ENCODE measurements around the gene CPTP. TPM values are rescaled to one million over a fixed set of nuclear protein-coding genes. Genes with fewer than 3 reads are reported as not detected.

CPTP gene
- total and polyA plus RNA-seq, 10 of the 15 experiments (the other 5 are each of a cell fraction or from before 2014, with no cell fraction given), result 0.06 to 24.3 (median 10.0) TPM

GRCh38 chr1:1308756-1309250 lies 15.8 kb upstream of the CPTP start:
- FAIRE-seq (no peak), ATAC-seq (peak; percentile 1; the same call in 2 of the 3 replicates), DNase-seq (ENCODE audit: low read depth, low spot score) (no peak)
- no peaks in the 10 kb centered on the region for H4K20me1 ChIP-seq (ENCODE audit: control insufficient read depth, insufficient read depth)
- H3K4me1 ChIP-seq (ENCODE audit: control insufficient read depth, insufficient read depth, low read length), result peaks cover 27% of the 10 kb centered on the region
- BruUV-seq (replicated peaks), result TSS peak; percentile 70
- ChIA-PET POLR2A (no interaction called here), RAD21 (ENCODE audit: unreplicated experiment) (no interaction called here), CTCF (interaction anchor here (1.4 kb wide), 1 partner anchor 63 kb away, joined by 5 read pairs; no protein-coding TSS in a partner anchor), SMC1A (ENCODE audit: uncharacterized antibody, unreplicated experiment) (no interaction called here)
- peaks cover 26% of the 10 kb centered on the region for H3K79me2 ChIP-seq (ENCODE audit: control insufficient read depth, insufficient read depth, low read length)
- in situ Hi-C loops (cut with MboI) (no loop called here), intact Hi-C loops (cut with micrococcal nuclease; ENCODE audit: unreplicated experiment) (loop anchor here (2.0 to 5.0 kb wide), 2 partner anchors 66 to 192 kb away; partner anchors contain the start of genes AURKAIP1 and C1orf159)
- 2% methylated on average over 43 of the region's 66 CpGs for WGBS (ENCODE audit: insufficient coverage, insufficient replicate concordance, low lambda C conversion rate, missing lambda C conversion rate)
- H3K36me3 ChIP-seq (ENCODE audit: control insufficient read depth in 2 of 2, insufficient read depth in 2 of 2, low read length in 1 of 2), result peaks cover 3 to 21% of the 10 kb centered on the region in 2 experiments; a peak in 3 of 4 replicates
- peak overlapping the region; percentile 79 for H2AFZ ChIP-seq (ENCODE audit: control insufficient read depth, low read depth, low read length)
- peak overlapping the region; percentile 77 for H3K9ac ChIP-seq (ENCODE audit: control insufficient read depth, insufficient read depth, low read length)
- peak overlapping the region; percentile 83 for H3K4me3 ChIP-seq
- H3K9me3 ChIP-seq (replicated peaks; ENCODE audit: control insufficient read depth, insufficient read depth, low read length), result no peaks in the 10 kb centered on the region
- H3K27ac ChIP-seq (ENCODE audit: control insufficient read depth, insufficient read depth), result peak overlapping the region; percentile 58
- no peaks in the 10 kb centered on the region for H3K27me3 ChIP-seq (replicated peaks in 1 of 2; ENCODE audit: control insufficient read depth in 2 of 2, insufficient read depth in 2 of 2, low read length in 1 of 2)
- peak overlapping the region; percentile 86 for H3K4me2 ChIP-seq (ENCODE audit: control insufficient read depth, insufficient read depth)
- TF ChIP-seq SREBF2 (IDR thresholded peaks at IDR 0.05; ENCODE audit: low read length) (no peak), TAF1 (IDR thresholded peaks at IDR 0.05; ENCODE audit: borderline replicate concordance, low read depth, low read length) (no peak), YY1 (IDR thresholded peaks at IDR 0.05; ENCODE audit: low read depth, low read length) (no peak), YBX1 (IDR thresholded peaks at IDR 0.05) (no peak), BCL11A (IDR thresholded peaks at IDR 0.05; ENCODE audit: low read depth, low read length) (no peak), PRDM15 (CRISPR knock-in tag; IDR thresholded peaks at IDR 0.05) (no peak), POLR2AphosphoS2 (IDR thresholded peaks at IDR 0.05; ENCODE audit: low read depth, low read length) (no peak), CHD1 (IDR thresholded peaks at IDR 0.05; ENCODE audit: low read depth, low read length) (no peak), ZNF274 (IDR thresholded peaks at IDR 0.05; ENCODE audit: insufficient read depth, insufficient read length) (no peak), RAD51 (IDR thresholded peaks at IDR 0.05) (no peak), LARP7 (IDR thresholded peaks at IDR 0.05) (0 out of 2 replicates have a peak, but pooled peaks have one; percentile 25), PKNOX1 (IDR thresholded peaks at IDR 0.05) (no peak), ZBTB33 (IDR thresholded peaks at IDR 0.05) (no peak), ZBTB40 (IDR thresholded peaks at IDR 0.05; ENCODE audit: borderline replicate concordance) (no peak)

All from GM12878 (cell line).